ENCODE data around the gene VIPR2. TPM values are rescaled to one million over a fixed set of nuclear protein-coding genes. Genes with fewer than 3 reads are reported as not detected.

Gene VIPR2
- total RNA-seq, 1 donor from 2014 or later, result not detected

GRCh38 chr7:158996214-158997109 is 148.2 kb downstream of the VIPR2 start:
- TF ChIP-seq CTCF (IDR thresholded peaks at IDR 0.05), result no peak
- ATAC-seq (ENCODE audit: low read depth) (no peak), DNase-seq (no peak)
- ChIA-PET POLR2A (no interaction called here), CTCF (no interaction called here)
- no peak overlapping the region for H3K4me3 Mint-ChIP-seq
- H3K36me3 Mint-ChIP-seq (ENCODE audit: low read depth), result no peaks in the 10 kb centered on the region
- peaks cover 8% of the 10 kb centered on the region for H3K9me3 Mint-ChIP-seq
- H3K27me3 Mint-ChIP-seq, result peaks cover 9% of the 10 kb centered on the region
- no peaks in the 10 kb centered on the region for H3K4me1 Mint-ChIP-seq
- intact Hi-C loops (cut with micrococcal nuclease), result no loop called here
- no peak overlapping the region for H3K27ac Mint-ChIP-seq

- no peak overlapping the region for H3K27ac Mint-ChIP-seq
- ChIA-PET POLR2A (no interaction called here), CTCF (no interaction called here)
- no peak for ATAC-seq (ENCODE audit: low read depth)
- H3K27me3 Mint-ChIP-seq, result peaks cover 12% of the 10 kb centered on the region
- H3K4me3 Mint-ChIP-seq, result no peak overlapping the region
- no peak for DNase-seq
- no peak for TF ChIP-seq CTCF (IDR thresholded peaks at IDR 0.05)
- no peaks in the 10 kb centered on the region for H3K4me1 Mint-ChIP-seq
- intact Hi-C loops (cut with micrococcal nuclease), result no loop called here
- H3K36me3 Mint-ChIP-seq (ENCODE audit: low read depth), result no peaks in the 10 kb centered on the region
- H3K9me3 Mint-ChIP-seq, result peaks cover 8% of the 10 kb centered on the region
These were observed 149.2 kb downstream of the VIPR2 start for GRCh38 chr7:158995514-158995913.

GRCh38 chr7:158994687-158995086 is 150.0 kb downstream of the VIPR2 start:
- TF ChIP-seq CTCF (IDR thresholded peaks at IDR 0.05), result no peak
- Mint-ChIP-seq H3K27ac (no peak overlapping the region), H3K4me3 (no peak overlapping the region), H3K4me1 (no peaks in the 10 kb centered on the region), H3K9me3 (peaks cover 8% of the 10 kb centered on the region), H3K27me3 (peaks cover 13% of the 10 kb centered on the region), H3K36me3 (ENCODE audit: low read depth) (no peaks in the 10 kb centered on the region)
- intact Hi-C loops (cut with micrococcal nuclease), result no loop called here
- ChIA-PET POLR2A (no interaction called here), CTCF (no interaction called here)
- no peak for ATAC-seq (ENCODE audit: low read depth)
- no peak for DNase-seq

DNA sequence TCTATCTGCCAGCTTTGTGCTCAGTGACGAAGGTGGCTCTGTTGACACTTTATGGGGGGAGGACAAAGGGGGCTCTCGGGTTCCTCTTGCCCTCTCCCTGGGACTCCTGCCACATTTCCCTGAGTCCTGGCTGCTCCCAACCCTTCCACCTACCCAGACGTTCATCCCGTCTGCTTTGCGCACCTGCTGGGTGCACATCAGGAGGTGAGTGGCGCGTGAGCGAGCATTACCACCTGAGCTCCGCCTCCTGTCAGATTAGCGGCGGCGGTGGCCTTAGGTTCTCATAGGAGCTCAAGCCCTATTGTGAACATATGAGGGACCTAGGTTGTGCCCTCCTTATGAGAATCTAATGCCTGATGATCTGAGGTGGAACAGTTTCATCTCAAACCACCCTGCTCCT is 151.1 kb downstream of the VIPR2 start:
- H3K27ac Mint-ChIP-seq, result no peak overlapping the region
- ATAC-seq (ENCODE audit: low read depth) (no peak), DNase-seq (no peak)
- intact Hi-C loops (cut with micrococcal nuclease), result no loop called here
- POLR2A ChIA-PET, result no interaction called here
- no peaks in the 10 kb centered on the region for H3K4me1 Mint-ChIP-seq
- peaks cover 13% of the 10 kb centered on the region for H3K27me3 Mint-ChIP-seq
- H3K36me3 Mint-ChIP-seq (ENCODE audit: low read depth), result no peaks in the 10 kb centered on the region
- CTCF ChIA-PET, result no interaction called here
- no peak for TF ChIP-seq CTCF (IDR thresholded peaks at IDR 0.05)
- H3K4me3 Mint-ChIP-seq, result no peak overlapping the region
- peaks cover 8% of the 10 kb centered on the region for H3K9me3 Mint-ChIP-seq

GRCh38 chr7:158992759-158993158 is 151.9 kb downstream of the VIPR2 start:
- ChIA-PET POLR2A (no interaction called here), CTCF (no interaction called here)

More at GRCh38 chr7:158992759-158993158, 151.9 kb downstream of the VIPR2 start:
- Mint-ChIP-seq H3K9me3 (peaks cover 8% of the 10 kb centered on the region), H3K27ac (no peak overlapping the region), H3K4me3 (no peak overlapping the region), H3K36me3 (ENCODE audit: low read depth) (no peaks in the 10 kb centered on the region), H3K4me1 (no peaks in the 10 kb centered on the region), H3K27me3 (peaks cover 13% of the 10 kb centered on the region)
- no peak for DNase-seq
- no peak for ATAC-seq (ENCODE audit: low read depth)
- TF ChIP-seq CTCF (IDR thresholded peaks at IDR 0.05), result no peak
- intact Hi-C loops (cut with micrococcal nuclease), result no loop called here
